Measurements from ENCODE around the gene BRPF3. TPM values are rescaled to one million over a fixed set of nuclear protein-coding genes. Genes with fewer than 3 reads are reported as not detected.

Gene BRPF3
- total RNA-seq, 1 donor from 2014 or later = 32.0 TPM

- Histone ChIP-seq H3K4me3 (peak overlapping the region; percentile 66), H3K4me1 (peaks cover 15% of the 10 kb centered on the region), H3K27me3 (ENCODE audit: low read depth) (no peaks in the 10 kb centered on the region), H3K36me3 (peaks cover 8% of the 10 kb centered on the region), H3K9me3 (no peaks in the 10 kb centered on the region), H3K27ac (peak overlapping the region; percentile 94)
- TF ChIP-seq CTCF (IDR thresholded peaks at IDR 0.05) = no peak
- no peak for DNase-seq
- intact Hi-C loops (cut with DNase I) = no loop called here
- no peak for ATAC-seq
Measured at GRCh38 chr6:36195471-36196112, 952 bp upstream of the BRPF3 start.

GRCh38 chr6:36196880-36197548 lies 470 bp downstream of the BRPF3 start:
- H3K27ac ChIP-seq = peak overlapping the region; percentile 94
- intact Hi-C loops (cut with DNase I) = no loop called here
- TF ChIP-seq CTCF (IDR thresholded peaks at IDR 0.05) = no peak

GRCh38 chr6:36197739-36198221 lies 1.2 kb downstream of the BRPF3 start:
- Histone ChIP-seq H3K9me3 (no peaks in the 10 kb centered on the region), H3K36me3 (peaks cover 29% of the 10 kb centered on the region), H3K4me1 (peaks cover 27% of the 10 kb centered on the region), H3K4me3 (peak overlapping the region; percentile 66), H3K27me3 (ENCODE audit: low read depth) (no peaks in the 10 kb centered on the region), H3K27ac (peak overlapping the region; percentile 94)
- no peak for TF ChIP-seq CTCF (IDR thresholded peaks at IDR 0.05)
- ATAC-seq = no peak
- DNase-seq = no peak
- intact Hi-C loops (cut with DNase I) = no loop called here

More at GRCh38 chr6:36196880-36197548, 470 bp downstream of the BRPF3 start:
- no peaks in the 10 kb centered on the region for H3K27me3 ChIP-seq (ENCODE audit: low read depth)
- peaks cover 22% of the 10 kb centered on the region for H3K36me3 ChIP-seq
- no peaks in the 10 kb centered on the region for H3K9me3 ChIP-seq
- H3K4me1 ChIP-seq = peaks cover 21% of the 10 kb centered on the region
- peak; percentile 100 for DNase-seq
- peak; percentile 98 for ATAC-seq
- peak overlapping the region; percentile 66 for H3K4me3 ChIP-seq

- Histone ChIP-seq H3K36me3 (peaks cover 35% of the 10 kb centered on the region), H3K27ac (no peak overlapping the region), H3K4me3 (no peak overlapping the region), H3K27me3 (ENCODE audit: low read depth) (no peaks in the 10 kb centered on the region), H3K9me3 (no peaks in the 10 kb centered on the region), H3K4me1 (peaks cover 30% of the 10 kb centered on the region)
- no peak for DNase-seq
- intact Hi-C loops (cut with DNase I) = no loop called here
- TF ChIP-seq CTCF (IDR thresholded peaks at IDR 0.05) = no peak
- ATAC-seq = no peak
Measured at GRCh38 chr6:36198986-36199385, 2.4 kb downstream of the BRPF3 start.

GRCh38 chr6:36200154-36200891 lies 3.8 kb downstream of the BRPF3 start:
- ATAC-seq (no peak), DNase-seq (no peak)
- Histone ChIP-seq H3K27ac (no peak overlapping the region), H3K4me1 (peaks cover 38% of the 10 kb centered on the region), H3K27me3 (ENCODE audit: low read depth) (no peaks in the 10 kb centered on the region), H3K4me3 (no peak overlapping the region), H3K9me3 (no peaks in the 10 kb centered on the region), H3K36me3 (peaks cover 48% of the 10 kb centered on the region)
- intact Hi-C loops (cut with DNase I) = no loop called here
- TF ChIP-seq CTCF (IDR thresholded peaks at IDR 0.05) = no peak

Data from lower lobe of right lung (tissue), 2 donors.